IPS DF 19.7 (cell line): ENCODE results near the gene STIM1.

Experiments
- DNase-seq: peaks from one replicate; pipeline ENCODE4 v3.0.0-alpha.2; 2013; ENCODE audit warnings: low read depth, low spot score

Gene STIM1

DNA sequence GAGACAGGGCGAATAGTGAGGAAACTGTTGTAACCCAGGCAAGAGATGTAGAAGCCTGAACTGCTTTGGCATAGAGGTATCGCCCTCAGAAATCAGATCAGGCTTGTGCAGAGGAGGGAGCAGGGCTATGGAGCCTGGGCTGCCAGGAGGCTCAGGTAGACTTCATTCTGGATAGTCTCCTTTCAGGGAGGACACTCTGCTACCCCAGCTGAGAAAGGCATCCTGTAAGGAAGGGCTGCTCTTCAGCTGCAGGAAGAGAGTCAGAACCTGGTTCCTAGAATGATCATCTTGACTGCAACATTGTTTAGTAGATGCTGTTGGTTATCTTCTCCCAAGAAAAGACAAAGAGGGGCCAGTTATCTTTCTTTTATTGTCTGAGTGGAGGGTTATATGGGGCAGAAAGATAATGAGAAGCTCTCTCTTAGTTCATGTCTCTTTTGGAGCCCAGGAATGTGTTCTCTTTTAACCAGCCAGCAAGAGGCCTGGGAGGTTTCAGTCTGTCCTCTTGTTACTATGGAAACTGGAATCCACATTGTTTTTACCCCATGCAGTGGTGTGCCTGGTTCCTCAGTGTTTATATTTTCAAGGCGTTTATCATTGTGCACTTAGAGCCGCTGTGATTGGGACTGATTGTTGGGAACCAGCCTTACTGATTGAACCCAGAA lies 95.7 kb downstream of the STIM1 start:
- peak; percentile 28 for DNase-seq

DNA sequence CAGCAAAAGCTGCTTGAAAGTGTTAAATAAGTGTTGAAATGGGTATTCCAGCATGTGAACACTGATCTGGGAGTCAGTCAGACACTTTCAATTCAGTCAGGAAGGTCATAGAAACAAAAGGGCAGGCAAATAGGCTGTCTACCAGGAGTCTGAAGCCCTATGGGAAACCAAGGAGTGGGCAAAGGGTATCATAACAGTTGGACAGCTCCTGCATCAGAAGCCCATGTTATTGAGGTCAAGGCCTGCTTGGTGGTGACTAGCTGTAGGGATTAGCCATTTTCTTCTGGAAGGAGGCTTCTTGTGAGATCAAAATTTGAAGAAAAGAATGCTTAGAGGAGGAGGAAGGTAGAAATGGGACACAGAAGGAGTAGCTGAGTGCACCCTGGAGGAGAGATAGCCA lies 97.3 kb downstream of the STIM1 start:
- DNase-seq, result no peak

DNA sequence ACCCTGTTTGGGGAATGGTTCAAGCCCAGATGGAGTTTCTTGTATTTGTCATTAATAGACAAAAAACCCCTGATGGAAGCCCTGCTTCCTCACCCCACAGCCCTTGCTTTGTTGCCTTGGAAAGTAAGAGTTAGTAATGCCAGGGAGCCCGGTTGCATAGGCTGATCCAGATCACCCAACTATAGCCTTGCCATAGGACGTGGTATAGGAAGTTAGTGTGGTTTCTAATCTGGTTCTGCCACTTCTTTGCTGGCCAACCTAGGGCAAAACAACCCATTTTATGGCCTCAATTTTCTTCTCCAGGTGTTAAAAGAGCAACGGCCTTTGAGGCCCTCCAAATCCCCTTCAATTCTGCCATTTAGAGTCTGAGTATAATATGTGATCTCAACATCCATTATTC lies 97.9 kb downstream of the STIM1 start:
- DNase-seq, result no peak

DNA sequence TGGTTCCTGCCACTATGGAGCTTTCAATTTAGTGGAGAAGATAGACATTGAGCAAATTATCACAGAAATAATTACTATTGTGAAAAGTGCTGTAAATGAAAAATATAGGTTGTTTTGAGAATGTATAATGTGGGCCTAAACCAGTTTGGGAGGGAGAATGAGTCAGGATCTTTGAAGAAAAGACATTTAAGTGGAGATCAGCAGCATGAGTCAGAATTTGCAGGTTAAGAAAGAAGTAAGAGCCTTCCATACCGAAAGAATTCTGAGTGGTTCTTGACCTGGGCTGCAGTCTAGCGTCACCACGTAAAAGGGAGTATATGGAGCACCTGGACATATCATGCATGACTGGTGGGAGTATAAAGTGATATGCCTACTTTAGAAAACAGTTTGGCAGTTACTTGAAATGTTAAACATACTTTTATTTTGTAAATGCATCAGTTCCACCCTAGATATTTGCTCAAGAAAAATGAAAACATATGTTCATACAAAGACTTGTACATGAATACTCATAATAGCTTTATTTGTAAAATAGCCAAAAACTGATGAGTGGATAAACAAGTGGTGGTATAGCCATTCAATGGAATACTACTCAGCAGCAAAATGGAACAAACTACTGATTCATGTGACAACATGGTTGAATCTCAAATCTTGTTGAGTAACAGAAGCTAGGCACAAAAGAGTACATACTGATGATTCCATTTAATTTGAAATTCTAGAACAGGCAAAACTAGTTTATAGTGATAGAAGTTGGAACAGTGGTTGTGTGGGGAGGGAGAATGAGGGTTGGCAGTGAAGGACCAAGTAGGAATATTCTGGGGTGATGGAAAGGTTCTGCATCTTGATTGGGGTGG lies 99.2 kb downstream of the STIM1 start:
- no peak for DNase-seq

DNA sequence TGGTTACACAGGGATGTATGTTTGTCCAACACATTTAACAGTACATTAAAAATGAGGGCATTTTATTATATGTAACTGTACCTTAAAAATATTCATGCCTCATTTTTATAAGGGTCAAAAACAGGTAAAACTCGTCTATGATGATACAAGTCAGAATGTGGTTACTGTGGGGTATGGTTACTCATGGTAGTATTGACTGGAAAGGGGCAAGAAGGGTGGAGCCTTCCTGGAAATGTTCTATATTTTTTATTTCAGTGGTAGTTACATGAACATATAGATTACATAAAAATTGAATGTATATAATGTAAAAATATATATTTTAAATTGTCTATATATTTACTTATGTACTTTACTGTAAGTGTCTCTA lies 99.8 kb downstream of the STIM1 start:
- no peak for DNase-seq

DNA sequence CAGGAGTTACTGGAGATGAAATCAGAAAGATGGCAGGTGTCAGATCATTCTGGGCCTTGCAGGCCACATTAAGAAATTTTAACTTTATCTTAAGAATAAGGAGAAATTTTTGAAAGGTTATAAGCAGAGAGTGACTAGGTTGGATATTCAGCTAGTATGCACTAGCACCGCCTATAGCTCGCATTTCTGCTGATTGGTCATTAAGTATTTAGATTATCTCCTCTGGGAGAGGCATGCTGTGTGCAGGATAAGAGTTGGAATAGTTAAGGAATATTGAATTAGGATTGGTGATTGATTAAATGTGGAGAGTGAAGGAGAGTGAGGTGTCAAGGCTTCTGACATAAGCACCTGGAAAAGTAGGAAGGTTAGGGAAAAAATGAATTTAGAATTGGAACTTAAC lies 100.6 kb downstream of the STIM1 start:
- no peak for DNase-seq

DNA sequence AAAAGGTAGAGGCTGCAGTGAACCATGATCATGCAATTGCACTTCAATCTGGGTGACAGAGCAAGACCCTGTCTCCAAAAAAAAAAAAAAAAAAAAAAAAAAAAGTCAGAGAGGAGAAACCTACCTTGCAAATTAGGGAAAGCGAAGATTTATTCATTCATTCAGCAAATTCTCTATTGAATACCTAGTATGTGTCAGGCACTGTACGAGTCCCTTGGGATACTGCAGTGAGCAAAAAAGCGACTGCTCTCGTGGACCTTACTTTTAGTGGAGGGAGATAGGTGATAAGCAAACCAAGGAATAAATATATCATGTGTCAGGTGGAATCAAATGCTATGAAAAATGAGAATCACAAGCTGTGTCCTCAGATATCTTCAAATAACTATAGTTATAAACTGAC lies 101.3 kb downstream of the STIM1 start:
- DNase-seq, result no peak

DNA sequence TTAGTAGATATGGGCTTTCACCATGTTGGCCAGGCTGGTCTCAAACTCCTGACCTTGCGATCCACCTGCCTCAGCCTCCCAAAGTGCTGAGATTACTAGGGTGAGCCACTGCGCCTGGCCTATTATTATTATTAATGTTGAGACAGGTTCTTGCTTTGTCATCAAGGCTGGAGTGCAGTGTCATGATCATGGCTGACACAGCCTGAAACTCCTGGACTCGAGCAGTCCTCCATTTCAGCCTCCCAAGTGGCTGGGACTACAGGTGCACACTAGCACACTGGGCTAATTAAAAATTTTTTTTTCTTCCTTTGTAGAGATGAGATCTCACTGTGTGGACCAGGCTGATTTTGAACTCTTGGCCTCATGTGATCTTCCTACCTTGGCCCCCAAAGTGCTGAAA lies 102.0 kb downstream of the STIM1 start:
- DNase-seq, result no peak

DNA sequence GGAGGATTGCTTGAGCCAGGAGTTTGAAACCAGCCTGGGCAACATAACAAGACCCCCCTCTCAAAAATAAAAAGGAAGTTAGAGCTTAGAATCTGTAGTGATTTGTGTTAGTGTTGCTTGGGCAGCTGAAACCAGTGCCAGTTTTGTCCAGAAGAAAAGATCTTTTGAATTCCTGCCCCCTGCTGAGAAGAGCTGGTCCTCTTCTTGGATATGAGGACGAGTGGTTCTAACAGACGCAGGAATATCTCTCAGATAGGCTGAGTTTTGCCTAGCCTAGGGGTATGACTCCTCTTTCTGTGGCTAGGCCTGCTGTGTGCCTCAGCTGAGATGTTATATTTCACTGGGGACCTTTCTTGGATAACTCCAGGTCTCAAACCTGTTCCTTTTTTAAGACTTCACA lies 102.8 kb downstream of the STIM1 start:
- DNase-seq, result no peak

DNA sequence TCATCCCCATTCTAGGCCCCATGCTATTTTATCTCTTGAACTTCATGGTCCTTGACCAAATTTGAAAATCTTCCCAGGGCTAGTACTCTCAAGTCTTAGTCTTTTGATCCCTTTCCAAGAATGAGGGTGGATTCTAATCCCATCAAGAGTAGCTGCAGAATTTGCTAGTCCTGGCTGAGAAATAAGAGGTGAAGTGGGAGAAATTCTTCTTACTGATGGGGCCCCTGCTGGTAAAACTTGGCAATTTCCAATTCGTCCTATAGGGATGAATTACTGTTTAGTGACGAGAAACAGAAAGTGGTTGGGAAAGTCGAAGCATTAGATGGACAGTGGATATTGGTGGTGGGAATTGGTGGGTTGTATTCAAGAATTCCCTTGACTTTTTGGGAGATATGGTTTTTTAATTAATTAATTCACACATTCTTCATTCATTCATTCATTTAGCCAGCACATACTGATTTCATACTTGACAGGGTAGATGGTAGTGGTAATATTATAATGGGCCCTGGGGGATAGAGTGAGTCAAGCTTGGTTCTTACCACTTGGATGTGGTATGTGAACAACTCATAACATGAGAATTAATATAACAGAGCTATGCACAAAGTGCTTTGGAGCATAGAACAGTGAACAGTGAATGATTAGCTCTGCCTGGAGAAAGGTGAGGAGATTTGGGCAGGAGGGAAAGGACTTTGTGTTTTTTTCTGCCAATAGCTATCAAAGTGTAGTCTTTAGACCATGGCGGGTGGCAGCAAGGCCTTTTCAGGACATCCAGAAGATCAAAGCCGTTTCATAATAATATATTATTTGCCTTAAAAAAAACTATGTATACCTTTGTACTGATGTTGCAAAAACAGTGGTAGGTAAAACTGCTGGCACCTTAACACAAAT lies 103.8 kb downstream of the STIM1 start:
- no peak for DNase-seq

DNA sequence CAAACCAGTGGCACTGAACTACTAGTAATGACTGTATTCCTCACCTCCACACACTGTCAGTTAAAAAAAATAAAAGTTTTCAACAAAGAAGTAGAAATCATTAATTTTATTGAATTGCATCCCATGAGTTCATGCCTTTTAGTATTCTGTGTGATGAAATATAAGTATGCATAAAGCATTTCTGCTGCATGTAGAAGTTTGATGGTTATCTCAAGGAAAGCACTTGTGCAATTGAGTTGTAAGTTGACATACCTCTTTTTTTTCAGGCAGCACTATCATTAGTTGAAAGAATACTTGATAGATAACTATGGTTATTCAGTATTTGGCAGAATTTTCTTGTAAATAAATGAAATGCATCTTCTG lies 104.4 kb downstream of the STIM1 start:
- no peak for DNase-seq

DNA sequence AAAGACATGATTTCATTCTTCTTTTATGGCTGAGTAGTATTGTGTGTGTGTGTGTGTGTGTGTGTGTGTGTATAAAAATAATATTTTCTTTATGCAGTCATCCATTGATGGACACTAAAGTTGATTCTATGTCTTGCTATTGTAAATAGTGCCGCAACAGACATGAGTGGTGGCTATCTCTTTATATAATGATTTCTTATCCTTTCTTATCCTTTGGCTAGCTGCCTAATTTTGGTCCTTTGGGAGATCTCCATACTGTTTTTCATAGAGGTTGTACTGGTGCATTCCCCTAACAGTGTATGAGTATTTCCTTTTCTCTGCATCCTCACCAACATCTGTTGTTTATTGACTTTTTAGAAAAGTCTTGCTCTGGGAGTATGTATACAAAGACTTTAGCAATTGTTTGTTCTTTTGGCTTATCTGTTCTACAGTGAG lies 107.0 kb downstream of the STIM1 start:
- DNase-seq, result no peak

DNA sequence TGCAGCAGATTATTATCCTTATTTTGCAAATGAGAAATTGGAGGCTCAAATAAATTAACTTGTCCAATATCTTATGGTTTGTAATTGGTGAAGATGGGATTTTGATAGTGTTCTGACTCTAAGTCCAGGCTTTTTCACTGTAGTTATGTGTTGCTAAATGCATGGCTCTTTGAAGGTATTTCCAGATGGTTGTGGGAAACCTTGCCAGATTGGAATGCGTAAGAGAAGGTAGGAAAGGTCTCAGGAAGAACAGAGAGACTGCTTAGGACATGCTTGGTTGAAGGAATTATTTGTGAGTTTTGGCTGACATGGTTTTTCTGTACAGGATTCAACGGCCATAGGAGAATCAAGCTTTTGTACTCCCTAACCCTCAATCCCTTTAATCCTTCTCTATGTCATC lies 108.6 kb downstream of the STIM1 start:
- DNase-seq, result no peak

DNA sequence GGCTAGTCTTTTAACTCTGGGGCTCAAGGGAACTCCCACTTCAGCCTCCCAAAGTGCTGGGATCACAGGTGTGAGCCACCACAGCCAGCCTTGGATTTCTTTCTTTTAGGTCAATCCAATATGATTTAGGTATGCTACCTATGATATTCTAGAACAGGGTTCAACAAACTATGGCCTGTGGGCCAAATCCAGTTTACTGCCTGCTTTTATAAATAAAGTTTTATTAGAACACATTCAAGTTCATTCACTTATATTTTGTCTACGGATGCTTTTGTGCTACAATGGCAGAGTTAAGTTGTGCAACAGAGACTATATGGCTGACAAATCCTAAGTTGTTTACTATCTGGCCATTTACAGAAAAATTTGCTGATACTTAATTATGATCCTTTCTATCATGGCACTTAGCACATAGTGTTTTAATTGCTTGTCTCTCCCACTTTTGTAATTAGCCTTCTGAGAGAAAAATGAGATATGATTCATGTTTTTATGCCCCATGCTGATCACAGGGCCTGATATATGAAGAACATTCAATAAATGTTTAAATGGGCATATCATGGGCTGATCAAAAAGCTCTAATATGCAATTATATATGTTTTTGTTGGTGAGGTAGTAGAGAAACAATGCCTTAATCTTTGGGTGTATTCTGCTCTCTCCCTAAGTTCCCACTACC lies 109.6 kb downstream of the STIM1 start:
- no peak for DNase-seq

DNA sequence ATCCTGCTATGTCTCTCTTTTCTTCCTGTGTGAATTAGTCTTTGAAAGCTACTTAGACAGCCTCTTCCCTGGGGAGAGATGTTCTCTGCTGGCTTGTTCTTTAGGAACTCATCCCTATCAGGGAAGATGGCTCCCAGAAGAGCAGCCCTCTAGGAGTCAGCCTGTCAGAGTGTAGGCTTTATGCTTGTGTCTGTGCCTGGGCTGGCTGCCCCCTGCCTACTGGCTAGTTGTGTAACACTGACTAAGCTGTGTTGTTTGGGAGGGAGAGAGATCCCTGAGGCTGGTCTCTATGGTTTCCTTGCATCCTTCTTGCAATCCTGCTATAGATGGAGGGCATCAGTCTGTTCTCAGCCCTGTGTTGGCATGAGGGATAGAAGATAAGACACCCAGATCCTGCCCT lies 112.2 kb downstream of the STIM1 start:
- DNase-seq, result no peak

DNA sequence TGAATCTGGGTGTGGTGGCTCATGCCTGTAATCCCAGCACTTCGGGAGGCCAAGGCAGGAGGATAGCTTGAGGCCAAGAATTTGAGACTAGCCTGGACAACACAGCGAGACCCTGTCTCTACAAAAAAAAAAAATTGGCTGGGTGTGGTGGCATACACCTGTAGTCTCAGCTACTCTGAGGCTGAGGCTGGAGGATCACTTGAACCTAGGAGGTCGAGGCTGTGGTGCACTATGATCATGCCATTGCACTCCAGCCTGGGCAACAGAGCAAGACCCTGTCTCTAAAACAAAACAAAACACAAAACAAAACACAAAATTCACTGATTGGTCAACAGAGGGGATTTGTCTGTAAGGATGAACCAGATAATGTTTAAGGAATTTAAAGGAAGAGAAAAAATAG lies 113.7 kb downstream of the STIM1 start:
- DNase-seq, result no peak

DNA sequence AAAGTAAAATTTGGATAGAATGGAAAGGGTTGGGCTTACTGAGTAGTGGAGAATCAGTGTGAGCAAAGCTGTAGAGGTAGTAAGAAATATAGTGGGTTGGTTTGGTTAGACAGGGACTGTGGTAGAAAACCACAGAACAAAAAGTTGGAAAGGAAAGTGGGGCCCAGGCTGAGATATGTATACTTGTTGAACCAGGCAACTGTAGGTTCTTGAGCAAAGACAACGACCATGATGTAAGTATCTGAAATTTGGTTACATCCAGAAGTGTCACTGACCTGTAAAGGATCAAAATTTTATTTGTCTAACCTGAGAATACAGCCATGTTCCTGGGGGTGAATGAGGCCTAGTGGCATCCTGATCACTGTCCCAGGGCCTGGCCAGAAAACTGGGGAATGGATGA lies 114.1 kb downstream of the STIM1 start:
- DNase-seq, result no peak

DNA sequence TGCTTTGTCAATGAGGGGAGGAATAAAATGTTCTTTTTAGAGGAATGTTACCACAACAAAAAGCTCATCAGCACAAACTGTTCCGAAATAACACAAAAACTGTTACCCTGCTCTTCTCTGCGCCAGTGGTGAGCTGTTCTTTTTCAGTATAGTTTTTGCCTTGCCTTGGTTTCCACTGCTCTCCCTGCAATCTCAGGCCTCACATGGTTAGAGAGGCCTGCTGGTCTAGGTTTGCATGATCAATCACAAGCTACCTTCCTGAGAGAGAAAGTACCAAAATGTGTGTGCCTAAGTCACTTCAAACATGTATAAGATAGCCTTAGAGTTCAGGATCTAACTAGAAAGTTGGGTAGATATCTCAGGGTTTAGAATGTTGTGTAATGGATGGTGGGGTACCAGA lies 114.6 kb downstream of the STIM1 start:
- DNase-seq, result no peak

DNA sequence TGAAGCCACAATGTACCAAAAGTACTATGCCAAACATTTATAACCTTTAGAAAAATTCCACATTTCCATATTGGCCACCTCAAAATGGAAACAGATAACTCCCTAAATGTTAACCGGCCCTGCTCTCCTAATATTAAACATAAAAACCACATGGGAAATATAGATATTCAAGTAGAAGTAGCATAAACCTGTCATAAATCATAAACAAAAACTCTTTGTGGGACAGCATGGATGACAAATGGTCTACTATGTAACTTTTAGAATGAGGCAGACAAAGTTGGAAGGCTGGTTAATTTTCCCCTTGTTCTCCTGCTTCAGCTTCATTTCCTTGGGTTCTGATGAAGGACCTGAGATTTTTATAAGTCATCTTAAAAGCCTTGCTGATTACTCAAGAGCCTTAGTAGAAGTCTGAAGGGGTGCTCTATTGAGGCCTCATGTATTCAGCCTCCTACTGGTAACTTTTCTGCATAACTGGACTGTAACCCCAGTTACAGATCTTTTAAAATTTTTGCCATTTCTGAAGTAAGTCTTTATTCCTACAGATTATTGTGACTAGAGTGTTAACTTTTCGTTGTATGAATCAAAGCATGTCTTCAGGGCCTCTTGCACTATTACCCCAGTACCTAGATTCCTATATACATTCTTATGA lies 116.4 kb downstream of the STIM1 start:
- no peak for DNase-seq

DNA sequence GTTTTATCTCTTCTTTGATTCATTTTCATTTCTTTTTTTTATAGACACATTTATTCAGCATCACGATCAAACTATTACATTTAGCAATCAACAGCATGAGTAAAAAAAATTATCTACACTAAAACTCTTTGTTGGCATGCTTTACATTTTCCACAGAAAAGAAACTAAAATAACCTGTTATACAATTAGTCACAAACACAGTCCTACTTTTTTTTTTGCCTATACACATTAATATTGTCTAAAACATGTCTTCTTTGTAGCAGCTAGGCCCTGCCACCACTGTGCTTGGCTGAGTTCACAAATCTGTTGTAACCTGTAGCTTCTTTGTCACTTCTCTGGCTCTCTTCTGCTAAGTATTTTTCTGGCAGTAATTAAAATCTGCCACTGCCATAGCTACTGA lies 117.0 kb downstream of the STIM1 start:
- no peak for DNase-seq

DNA sequence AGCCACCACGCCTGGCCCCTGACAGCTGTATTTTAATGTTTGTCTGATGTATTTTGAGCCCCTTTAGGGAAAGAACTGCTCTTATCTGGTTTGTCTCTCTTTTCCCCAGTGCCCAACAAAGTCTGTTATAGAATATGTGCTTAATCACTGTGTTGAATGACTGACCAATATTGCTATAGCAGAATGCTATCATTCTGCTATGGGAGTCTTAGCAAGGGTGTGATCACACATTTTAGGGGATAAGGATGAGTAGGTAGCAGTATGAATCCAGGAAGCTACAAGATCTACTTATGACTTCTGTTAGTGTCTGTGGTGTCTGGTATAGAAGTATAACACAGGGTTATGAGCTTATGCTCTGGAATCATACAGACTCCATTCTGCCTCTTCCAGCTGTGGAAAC lies 121.6 kb downstream of the STIM1 start:
- no peak for DNase-seq
